WERI-Rb-1 (cell line): ENCODE data around the gene BRI3.

ENCODE experiments used
- DNase-seq: peaks from one replicate; pipeline ENCODE4 v3.0.0-alpha.2; 2020
- H3K27ac ChIP-seq: fragments of 250-450 bp; sonication (Bioruptor Pico); 2 replicates; pipeline ENCODE4 v1.5.1; 2020; ENCODE audit warnings: mild to moderate bottlenecking, moderate library complexity
- H3K27me3 ChIP-seq: fragments of 250-450 bp; sonication (Bioruptor Pico); 2 replicates; pipeline ENCODE4 v1.5.1; 2021; ENCODE audit warnings: mild to moderate bottlenecking, low read depth, moderate library complexity; ENCODE audit not compliant: insufficient read depth, severe bottlenecking
- H3K36me3 ChIP-seq: fragments of 250-450 bp; sonication (Bioruptor Pico); 2 replicates; pipeline ENCODE4 v1.5.1; 2020; ENCODE audit warnings: mild to moderate bottlenecking, moderate library complexity
- H3K4me3 ChIP-seq: 2 replicates; pipeline ENCODE4 v1.5.1; 2011; ENCODE audit warnings: low read depth, mild to moderate bottlenecking, control low read depth, low read length
- H3K9me3 ChIP-seq: fragments of 250-450 bp; sonication (Bioruptor Pico); 2 replicates; pipeline ENCODE4 v1.5.1; 2021; ENCODE audit warnings: mild to moderate bottlenecking, moderate library complexity; ENCODE audit not compliant: severe bottlenecking
- TF ChIP-seq, protein P1 (sequence below): IDR thresholded peaks from 2 replicates; pipeline ENCODE4 v1.5.1; 2011; ENCODE audit warnings: low read depth, mild to moderate bottlenecking, control low read depth, inconsistent platforms, low read length

The BRI3 gene

DNA sequence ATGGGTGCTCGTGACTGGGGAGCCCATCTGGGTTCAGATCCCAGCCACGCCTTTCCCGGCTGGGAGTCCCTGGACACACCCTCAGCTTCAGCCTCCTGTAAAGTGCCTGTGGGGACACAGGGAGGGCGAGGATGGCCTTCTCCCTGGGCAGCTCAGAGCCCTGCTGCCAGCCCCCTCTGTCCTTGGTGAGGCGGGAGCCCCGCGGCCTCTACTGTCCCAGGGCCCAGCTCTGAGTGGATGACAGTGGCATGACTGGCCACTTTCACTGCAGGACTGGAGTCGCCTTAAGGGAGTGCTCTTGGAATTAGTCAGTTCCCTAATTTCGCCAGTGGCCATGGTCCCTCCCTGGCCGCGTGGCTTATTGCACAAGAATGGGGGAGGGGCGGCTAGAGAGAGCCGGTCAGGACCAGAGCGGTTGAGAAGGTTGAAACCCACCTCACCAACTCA, 4.6 kb downstream of the BRI3 start:
- Histone ChIP-seq H3K27ac (no peak overlapping the region), H3K27me3 (no peaks in the 10 kb centered on the region), H3K4me3 (no peak overlapping the region), H3K36me3 (peaks cover 47% of the 10 kb centered on the region), H3K9me3 (no peaks in the 10 kb centered on the region)
- TF ChIP-seq, protein P1, sequence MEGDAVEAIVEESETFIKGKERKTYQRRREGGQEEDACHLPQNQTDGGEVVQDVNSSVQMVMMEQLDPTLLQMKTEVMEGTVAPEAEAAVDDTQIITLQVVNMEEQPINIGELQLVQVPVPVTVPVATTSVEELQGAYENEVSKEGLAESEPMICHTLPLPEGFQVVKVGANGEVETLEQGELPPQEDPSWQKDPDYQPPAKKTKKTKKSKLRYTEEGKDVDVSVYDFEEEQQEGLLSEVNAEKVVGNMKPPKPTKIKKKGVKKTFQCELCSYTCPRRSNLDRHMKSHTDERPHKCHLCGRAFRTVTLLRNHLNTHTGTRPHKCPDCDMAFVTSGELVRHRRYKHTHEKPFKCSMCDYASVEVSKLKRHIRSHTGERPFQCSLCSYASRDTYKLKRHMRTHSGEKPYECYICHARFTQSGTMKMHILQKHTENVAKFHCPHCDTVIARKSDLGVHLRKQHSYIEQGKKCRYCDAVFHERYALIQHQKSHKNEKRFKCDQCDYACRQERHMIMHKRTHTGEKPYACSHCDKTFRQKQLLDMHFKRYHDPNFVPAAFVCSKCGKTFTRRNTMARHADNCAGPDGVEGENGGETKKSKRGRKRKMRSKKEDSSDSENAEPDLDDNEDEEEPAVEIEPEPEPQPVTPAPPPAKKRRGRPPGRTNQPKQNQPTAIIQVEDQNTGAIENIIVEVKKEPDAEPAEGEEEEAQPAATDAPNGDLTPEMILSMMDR: no peak
- no peak for DNase-seq

DNA sequence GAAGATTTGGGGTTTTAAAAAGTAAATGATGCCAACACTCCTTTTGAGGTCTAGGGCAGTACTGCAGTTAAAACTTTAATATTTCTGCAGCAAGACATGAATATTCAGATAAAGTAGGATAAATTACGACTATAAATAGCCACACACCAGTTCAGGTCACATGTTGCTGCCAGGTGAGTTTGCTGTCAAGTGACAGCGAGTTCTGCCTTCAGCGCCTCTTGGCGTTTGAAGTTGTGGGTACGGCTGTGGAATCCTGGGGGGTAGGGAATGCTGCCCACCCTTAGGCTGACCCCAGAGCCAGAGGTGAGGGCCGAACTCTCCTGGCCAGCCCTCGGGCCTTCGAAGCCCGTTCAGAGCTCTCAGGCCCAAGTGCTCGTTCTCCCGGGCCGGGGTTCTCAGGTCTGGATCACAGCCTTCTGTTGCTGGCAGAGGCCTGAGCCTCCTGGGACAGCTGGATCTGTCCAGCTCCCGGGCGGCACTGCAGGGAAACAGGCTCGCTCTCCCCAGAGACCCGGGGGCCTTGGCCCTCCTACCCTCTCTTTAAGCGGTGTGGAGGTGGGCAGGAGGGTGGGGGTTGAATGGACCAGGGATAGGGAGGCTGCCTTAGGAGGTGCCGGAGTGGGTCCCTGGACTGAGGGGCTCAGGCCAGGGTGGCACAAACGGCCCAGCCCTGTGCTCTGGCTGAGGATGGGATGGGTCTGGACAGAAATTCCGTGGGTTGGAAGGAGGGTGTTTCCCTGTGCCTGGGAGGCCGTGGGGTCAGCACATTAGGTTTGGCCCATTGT, 5.4 kb downstream of the BRI3 start:
- no peaks in the 10 kb centered on the region for H3K27me3 ChIP-seq
- TF ChIP-seq, protein P1: no peak

DNA sequence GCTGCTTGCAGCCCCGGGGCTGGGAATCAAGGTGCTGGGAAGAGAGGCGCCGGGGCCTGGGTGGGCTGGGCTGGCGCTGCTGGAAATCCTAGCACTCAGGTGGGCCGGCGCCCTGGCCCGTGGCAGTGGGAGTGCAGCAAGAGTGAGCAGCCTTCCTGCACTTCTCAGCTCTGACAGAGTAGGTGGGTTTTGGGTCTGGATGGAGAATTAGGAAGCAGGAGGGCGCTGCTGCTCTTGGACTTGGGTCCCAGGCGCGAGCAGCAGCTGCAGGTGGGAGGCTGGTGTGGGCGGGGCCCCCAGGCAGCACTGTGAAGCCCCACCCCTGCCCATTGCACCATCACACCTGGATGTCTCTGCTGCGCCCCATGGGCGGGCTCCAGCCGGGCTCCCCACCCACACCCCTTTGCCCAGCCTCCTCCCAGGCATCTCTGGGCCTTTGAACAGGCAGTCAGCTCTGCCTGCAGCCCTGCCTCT, 6.0 kb downstream of the BRI3 start:
- Histone ChIP-seq H3K27me3 (no peaks in the 10 kb centered on the region), H3K9me3 (no peaks in the 10 kb centered on the region), H3K36me3 (peaks cover 59% of the 10 kb centered on the region), H3K27ac (no peak overlapping the region), H3K4me3 (no peak overlapping the region)
- TF ChIP-seq, protein P1: no peak
- no peak for DNase-seq

More for the DNA sequence above, 5.4 kb downstream of the BRI3 start:
- DNase-seq: no peak
- Histone ChIP-seq H3K9me3 (no peaks in the 10 kb centered on the region), H3K36me3 (peaks cover 54% of the 10 kb centered on the region), H3K27ac (no peak overlapping the region), H3K4me3 (no peak overlapping the region)

DNA sequence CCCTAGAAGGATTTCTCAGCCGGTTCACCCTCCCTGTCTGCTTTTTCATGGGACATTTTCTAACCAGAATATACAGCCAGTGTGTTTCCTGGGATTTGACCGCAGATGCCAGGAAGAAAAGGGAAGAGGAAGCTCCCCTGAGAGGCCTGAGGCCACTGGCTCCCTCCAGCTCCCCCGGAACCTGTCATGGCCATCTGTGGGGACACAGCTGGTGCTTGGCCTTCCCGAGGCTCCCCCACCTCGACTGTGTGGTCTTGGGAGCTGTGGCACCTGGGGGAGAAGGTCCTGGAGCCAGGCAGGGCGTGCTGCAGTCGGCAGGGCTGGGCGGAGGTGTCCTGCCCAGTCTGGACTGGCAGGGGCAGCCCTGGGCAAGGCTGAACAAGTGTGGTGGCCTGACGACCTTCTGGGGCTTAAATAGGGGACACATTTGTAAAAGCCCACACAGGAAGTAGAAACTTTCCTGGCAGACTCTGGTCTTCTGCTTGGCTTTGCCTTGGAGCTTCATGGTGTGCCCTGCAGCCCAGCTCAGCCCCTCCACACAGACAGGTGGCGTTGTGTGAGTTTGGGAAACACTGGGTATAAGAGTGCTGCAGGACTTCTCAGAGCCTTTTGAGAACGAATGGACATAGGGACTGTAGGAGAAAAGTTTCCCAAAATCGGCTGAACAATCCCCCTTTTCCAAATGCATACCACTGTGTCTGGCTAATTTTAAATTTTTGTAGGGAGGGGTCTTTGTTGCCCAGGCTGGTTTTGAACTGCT, 6.8 kb downstream of the BRI3 start:
- H3K27me3 ChIP-seq: no peaks in the 10 kb centered on the region
- H3K36me3 ChIP-seq: peaks cover 57% of the 10 kb centered on the region
- no peak overlapping the region for H3K27ac ChIP-seq
- DNase-seq: no peak
- H3K9me3 ChIP-seq: no peaks in the 10 kb centered on the region
- H3K4me3 ChIP-seq: no peak overlapping the region
- TF ChIP-seq, protein P1: no peak

DNA sequence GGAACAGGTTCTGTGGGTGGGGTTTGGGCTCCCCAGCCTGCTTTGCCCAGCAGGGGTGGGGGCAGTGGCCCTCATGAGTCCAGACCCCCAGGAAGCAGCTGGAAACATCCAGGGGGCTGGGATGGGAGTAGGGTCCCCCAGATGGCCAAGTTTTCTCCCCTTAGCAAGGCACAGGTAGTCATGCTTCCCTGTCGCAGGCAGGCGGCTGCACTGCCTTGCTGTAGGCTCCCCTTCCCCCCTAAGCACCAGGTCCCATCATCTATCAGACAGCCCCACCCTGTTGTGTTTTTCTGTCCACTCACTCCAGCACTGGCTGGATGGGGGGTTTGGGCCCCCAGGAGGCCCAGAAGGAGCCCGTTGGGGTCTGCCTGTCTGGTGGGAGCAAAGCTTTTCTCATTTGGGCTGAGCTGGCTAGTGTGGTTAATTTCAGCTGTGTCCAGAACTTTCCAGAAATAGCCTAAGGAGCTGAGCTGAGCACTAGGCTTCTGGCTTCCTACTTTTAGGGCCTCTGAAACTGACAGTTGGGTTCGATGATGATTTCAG, 7.9 kb downstream of the BRI3 start:
- H3K4me3 ChIP-seq: no peak overlapping the region
- H3K36me3 ChIP-seq: peaks cover 54% of the 10 kb centered on the region
- H3K9me3 ChIP-seq: no peaks in the 10 kb centered on the region
- TF ChIP-seq, protein P1: no peak
- no peak for DNase-seq
- H3K27me3 ChIP-seq: no peaks in the 10 kb centered on the region
- H3K27ac ChIP-seq: no peak overlapping the region
